HPDE6-E6E7 (cell line): ENCODE measurements around the gene PPP1R1C.

Experiments used
- DNase-seq: peaks from one replicate; pipeline ENCODE4 v3.0.0; 2011; ENCODE audit warnings: missing footprints; ENCODE audit errors: extremely low spot score

PPP1R1C gene

GRCh38 chr2:182113334-182113733 is 127.7 kb downstream of the PPP1R1C start:
- DNase-seq, result no peak

GRCh38 chr2:182115258-182115657 is 129.6 kb downstream of the PPP1R1C start:
- DNase-seq, result no peak

GRCh38 chr2:182116774-182117173 is 131.1 kb downstream of the PPP1R1C start:
- no peak for DNase-seq

- no peak for DNase-seq
These were observed 131.5 kb downstream of the PPP1R1C start for GRCh38 chr2:182117196-182117595.

GRCh38 chr2:182128821-182129707 is 143.4 kb downstream of the PPP1R1C start:
- DNase-seq, result no peak

GRCh38 chr2:182132605-182133004 is 147.0 kb downstream of the PPP1R1C start:
- no peak for DNase-seq

GRCh38 chr2:182133195-182133891 is 147.7 kb downstream of the PPP1R1C start:
- DNase-seq, result no peak

GRCh38 chr2:182134201-182134600 is 148.5 kb downstream of the PPP1R1C start:
- no peak for DNase-seq

GRCh38 chr2:182142062-182142461 is 156.4 kb downstream of the PPP1R1C start:
- DNase-seq, result no peak

GRCh38 chr2:182144041-182144775 is 158.6 kb downstream of the PPP1R1C start:
- DNase-seq, result no peak

- no peak for DNase-seq
These were observed 159.1 kb downstream of the PPP1R1C start for GRCh38 chr2:182144776-182145165.

GRCh38 chr2:182148344-182148743 is 162.7 kb downstream of the PPP1R1C start:
- DNase-seq, result no peak

- DNase-seq, result no peak
These were observed 178.2 kb downstream of the PPP1R1C start for GRCh38 chr2:182163878-182164277.

GRCh38 chr2:182164686-182165085 is 179.0 kb downstream of the PPP1R1C start:
- DNase-seq, result no peak

GRCh38 chr2:182165202-182165601 is 179.5 kb downstream of the PPP1R1C start:
- no peak for DNase-seq

- no peak for DNase-seq
These were observed 180.8 kb downstream of the PPP1R1C start for GRCh38 chr2:182166406-182166805.

- DNase-seq, result no peak
These were observed 181.2 kb downstream of the PPP1R1C start for GRCh38 chr2:182166841-182167240.
